DMS79 treated with DMSO at 0.1 percent for 48 hours (cell line): ENCODE measurements around the gene KRTAP2-2.

ENCODE experiments used
- DNase-seq: peaks from one replicate; lab custom pipeline; 2025; lab: John Stamatoyannopoulos, UW

KRTAP2-2 gene

GRCh38 chr17:41020336-41020735, 34.7 kb downstream of the KRTAP2-2 start:
- no peak for DNase-seq

- no peak for DNase-seq
Measured at GRCh38 chr17:41019415-41019814, 35.6 kb downstream of the KRTAP2-2 start.

- DNase-seq = no peak
Measured at GRCh38 chr17:41018541-41018940, 36.5 kb downstream of the KRTAP2-2 start.

- DNase-seq = no peak
Measured at GRCh38 chr17:41016578-41017215, 38.3 kb downstream of the KRTAP2-2 start.

- no peak for DNase-seq
Measured at GRCh38 chr17:41015454-41015853, 39.6 kb downstream of the KRTAP2-2 start.

- DNase-seq = no peak
Measured at GRCh38 chr17:41013606-41014005, 41.4 kb downstream of the KRTAP2-2 start.

GRCh38 chr17:41013181-41013580, 41.8 kb downstream of the KRTAP2-2 start:
- no peak for DNase-seq

GRCh38 chr17:41012326-41013120, 42.5 kb downstream of the KRTAP2-2 start:
- no peak for DNase-seq

GRCh38 chr17:41010441-41010840, 44.6 kb downstream of the KRTAP2-2 start:
- no peak for DNase-seq

- no peak for DNase-seq
Measured at GRCh38 chr17:41009936-41010335, 45.1 kb downstream of the KRTAP2-2 start.

GRCh38 chr17:41009301-41009760, 45.7 kb downstream of the KRTAP2-2 start:
- DNase-seq = peak; percentile 30

- no peak for DNase-seq
Measured at GRCh38 chr17:41008811-41009210, 46.2 kb downstream of the KRTAP2-2 start, which contains the start of gene KRTAP3-1. KRTAP3-1 (minus strand) TSS chr17:41009128; CDS start chr17:41009074, 54 bp downstream.
